Stomach (tissue), 4 donors: Measurements from ENCODE around the gene CYTL1.

Experiments
- CTCF ChIP-seq, 7 experiments: fragments of 450-650 bp in 4 of 7; fragments of 200-600 bp in 3 of 7; sonication (generic) in 3 of 7; IDR thresholded peaks; one replicate each; pipeline ENCODE4 v1.5.1; 2016 to 2019; ENCODE audit warnings: antibody characterized with exemption in 7 of 7, control low read depth in 2 of 7, mild to moderate bottlenecking in 1 of 7
- EP300 ChIP-seq: sonication (generic); formaldehyde crosslinking; IDR thresholded peaks from one replicate; pipeline ENCODE4 v1.6.1; 2017; ENCODE audit warnings: antibody characterized with exemption
- POLR2A ChIP-seq, 4 donors: fragments of 450-650 bp; IDR thresholded peaks; one replicate each; pipeline ENCODE4 v1.6.1; 2016; ENCODE audit warnings: antibody characterized with exemption in 4 of 4, control low read depth in 2 of 4, mild to moderate bottlenecking in 1 of 4, moderate library complexity in 1 of 4
- POLR2AphosphoS5 ChIP-seq, 3 donors: sonication (generic); formaldehyde crosslinking; IDR thresholded peaks; one replicate each; pipeline ENCODE4 v1.6.1; 2016; ENCODE audit warnings: antibody characterized with exemption in 3 of 3

- no peak for TF ChIP-seq CTCF (IDR thresholded peaks at IDR 0.05)
- TF ChIP-seq POLR2AphosphoS5 (IDR thresholded peaks at IDR 0.05) = peak in 1 of 3 donors; percentile 15
- TF ChIP-seq POLR2A (IDR thresholded peaks at IDR 0.05) = no peak
- TF ChIP-seq EP300 = no peak
Measured at GRCh38 chr4:5033281-5033841, 14.1 kb upstream of the CYTL1 start.
